OCI-LY1 (cell line): ENCODE results near the gene MAP7D1.

ENCODE experiments used
- EZH2 ChIP-seq: fragments of 200-600 bp; sonication (generic), shearing (Covaris generic); IDR thresholded peaks from 2 replicates; pipeline ENCODE4 v1.8.0; 2017; ENCODE audit warnings: borderline replicate concordance, mixed run types, mild to moderate bottlenecking, antibody characterized with exemption, low read length, moderate library complexity, mixed read lengths
- TF ChIP-seq, protein P1 (sequence below): fragments of 200-600 bp; sonication (generic), shearing (Covaris generic); IDR thresholded peaks from 2 replicates; pipeline ENCODE4 v1.5.1; 2017; ENCODE audit warnings: mild to moderate bottlenecking, antibody characterized with exemption, low read length, moderate library complexity, mixed read lengths

DNA sequence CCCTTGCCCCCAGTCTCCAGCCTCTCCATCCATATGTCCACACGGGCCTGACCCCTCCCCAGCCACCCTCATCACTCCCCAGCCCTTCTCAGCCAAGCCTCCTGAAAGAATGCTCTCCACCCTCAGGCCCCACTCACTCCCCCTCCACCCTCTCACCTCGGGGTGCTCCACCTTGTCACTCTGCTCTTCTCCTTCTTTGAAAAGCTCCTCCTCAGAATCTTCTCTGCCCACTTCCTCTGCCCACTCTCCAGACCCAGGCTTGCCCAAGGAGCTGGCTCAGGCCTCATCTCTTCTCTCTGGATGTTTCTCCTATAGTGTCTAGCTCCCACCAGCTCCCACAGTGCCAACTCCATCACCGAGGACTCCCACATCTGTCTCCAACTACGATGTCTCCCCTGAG is 44.8 kb upstream of the MAP7D1 start:
- TF ChIP-seq, protein P1, sequence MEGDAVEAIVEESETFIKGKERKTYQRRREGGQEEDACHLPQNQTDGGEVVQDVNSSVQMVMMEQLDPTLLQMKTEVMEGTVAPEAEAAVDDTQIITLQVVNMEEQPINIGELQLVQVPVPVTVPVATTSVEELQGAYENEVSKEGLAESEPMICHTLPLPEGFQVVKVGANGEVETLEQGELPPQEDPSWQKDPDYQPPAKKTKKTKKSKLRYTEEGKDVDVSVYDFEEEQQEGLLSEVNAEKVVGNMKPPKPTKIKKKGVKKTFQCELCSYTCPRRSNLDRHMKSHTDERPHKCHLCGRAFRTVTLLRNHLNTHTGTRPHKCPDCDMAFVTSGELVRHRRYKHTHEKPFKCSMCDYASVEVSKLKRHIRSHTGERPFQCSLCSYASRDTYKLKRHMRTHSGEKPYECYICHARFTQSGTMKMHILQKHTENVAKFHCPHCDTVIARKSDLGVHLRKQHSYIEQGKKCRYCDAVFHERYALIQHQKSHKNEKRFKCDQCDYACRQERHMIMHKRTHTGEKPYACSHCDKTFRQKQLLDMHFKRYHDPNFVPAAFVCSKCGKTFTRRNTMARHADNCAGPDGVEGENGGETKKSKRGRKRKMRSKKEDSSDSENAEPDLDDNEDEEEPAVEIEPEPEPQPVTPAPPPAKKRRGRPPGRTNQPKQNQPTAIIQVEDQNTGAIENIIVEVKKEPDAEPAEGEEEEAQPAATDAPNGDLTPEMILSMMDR = no peak
- TF ChIP-seq EZH2 = no peak
